Measurements from ENCODE around the gene RFC2. TPM values are rescaled to one million over a fixed set of nuclear protein-coding genes. Genes with fewer than 3 reads are reported as not detected.

RFC2 gene
- total RNA-seq, result 10 to 100 TPM; 95.4 to 97.0 TPM

- ChIA-PET POLR2A (interaction anchor here (0.6 kb wide), 1 partner anchor 416 kb away, joined by 3 read pairs; no protein-coding TSS in a partner anchor), CTCF (interaction anchor here (0.5 to 1.8 kb wide), 3 partner anchors 13 to 147 kb away, joined by 3 to 4 read pairs (median 3); no protein-coding TSS in a partner anchor)
Observed at GRCh38 chr7:74254129-74254857, at the start of gene RFC2. Gene RFC2 (minus strand): TSS chr7:74254399. CDS start chr7:74254383, 16 bp downstream.

- CTCF ChIA-PET, result interaction anchor here (1.4 kb wide), 1 partner anchor 98 kb away, joined by 3 read pairs; no protein-coding TSS in a partner anchor
- POLR2A ChIA-PET, result no interaction called here
Observed at GRCh38 chr7:74302745-74303221, 48.6 kb upstream of the RFC2 start.

GRCh38 chr7:74300926-74301325 is 46.7 kb upstream of the RFC2 start:
- CTCF ChIA-PET, result no interaction called here

GRCh38 chr7:74299401-74299800 is 45.2 kb upstream of the RFC2 start:
- ChIA-PET CTCF (no interaction called here), POLR2A (no interaction called here)

More at GRCh38 chr7:74300926-74301325, 46.7 kb upstream of the RFC2 start:
- POLR2A ChIA-PET, result no interaction called here

- CTCF ChIA-PET, result interaction anchor here (0.7 kb wide), 1 partner anchor 103 kb away, joined by 3 read pairs; no protein-coding TSS in a partner anchor
- POLR2A ChIA-PET, result interaction anchor here (0.7 kb wide), 1 partner anchor 1994 kb away, joined by 5 read pairs; no protein-coding TSS in a partner anchor
Observed at GRCh38 chr7:74297516-74298233, 43.5 kb upstream of the RFC2 start.

GRCh38 chr7:74294191-74294998 is 40.2 kb upstream of the RFC2 start:
- ChIA-PET POLR2A (no interaction called here), CTCF (no interaction called here)

- CTCF ChIA-PET, result no interaction called here
- POLR2A ChIA-PET, result no interaction called here
Observed at GRCh38 chr7:74293577-74293908, 39.3 kb upstream of the RFC2 start.

GRCh38 chr7:74292757-74293576 is 38.8 kb upstream of the RFC2 start:
- ChIA-PET POLR2A (no interaction called here), CTCF (interaction anchor here (1.1 kb wide), 1 partner anchor 108 kb away, joined by 3 read pairs; no protein-coding TSS in a partner anchor)

- ChIA-PET POLR2A (no interaction called here), CTCF (interaction anchor here (1.6 kb wide), 2 partner anchors 85 to 109 kb away, joined by 4 to 5 read pairs; no protein-coding TSS in a partner anchor)
Observed at GRCh38 chr7:74291535-74291934, 37.3 kb upstream of the RFC2 start.

GRCh38 chr7:74290981-74291441 is 36.8 kb upstream of the RFC2 start:
- CTCF ChIA-PET, result interaction anchor here (0.8 to 1.6 kb wide), 3 partner anchors 26 to 110 kb away, joined by 4 to 5 read pairs (median 4); no protein-coding TSS in a partner anchor
- POLR2A ChIA-PET, result no interaction called here

- POLR2A ChIA-PET, result no interaction called here
- CTCF ChIA-PET, result interaction anchor here (0.8 to 1.6 kb wide), 3 partner anchors 25 to 110 kb away, joined by 4 to 5 read pairs (median 4); no protein-coding TSS in a partner anchor
Observed at GRCh38 chr7:74290553-74290950, 36.4 kb upstream of the RFC2 start.

GRCh38 chr7:74289659-74290552 is 35.7 kb upstream of the RFC2 start:
- POLR2A ChIA-PET, result interaction anchor here (1.1 kb wide), 1 partner anchor 20 kb away, joined by 3 read pairs; no protein-coding TSS in a partner anchor

GRCh38 chr7:74289018-74289658 is 34.9 kb upstream of the RFC2 start, which contains the start of gene CLIP2:
Gene CLIP2 (plus strand): TSS chr7:74289407. CDS start chr7:74317547, 28,140 bp downstream.
- ChIA-PET POLR2A (interaction anchor here (1.1 kb wide), 1 partner anchor 19 kb away, joined by 3 read pairs; no protein-coding TSS in a partner anchor), CTCF (interaction anchor here (1.2 to 1.5 kb wide), 2 partner anchors 32 to 112 kb away, joined by 3 to 4 read pairs; no protein-coding TSS in a partner anchor)

More at GRCh38 chr7:74289659-74290552, 35.7 kb upstream of the RFC2 start:
- CTCF ChIA-PET, result interaction anchor here (0.8 to 1.6 kb wide), 5 partner anchors 24 to 111 kb away, joined by 3 to 5 read pairs (median 4); no protein-coding TSS in a partner anchor

- ChIA-PET POLR2A (interaction anchor here (0.6 kb wide), 1 partner anchor 763 kb away, joined by 5 read pairs; no protein-coding TSS in a partner anchor), CTCF (interaction anchor here (0.7 to 1.5 kb wide), 4 partner anchors 31 to 113 kb away, joined by 3 to 4 read pairs (median 3); partner anchors contain the start of gene RFC2)
Observed at GRCh38 chr7:74288034-74288881, 34.1 kb upstream of the RFC2 start.

- ChIA-PET POLR2A (no interaction called here), CTCF (interaction anchor here (0.7 to 1.1 kb wide), 2 partner anchors 33 to 81 kb away, joined by 3 read pairs; partner anchors contain the start of gene RFC2)
Observed at GRCh38 chr7:74287303-74288033, 33.3 kb upstream of the RFC2 start.

Measured in activated CD8-positive, alpha-beta memory T cell treated with anti-CD3 and anti-CD28 coated beads for 36 hours (primary cell).